K562 (cell line): Measurements from ENCODE around the gene CACNA1I. TPM values are rescaled to one million over a fixed set of nuclear protein-coding genes. Genes with fewer than 3 reads are reported as not detected.
A peak's percentile ranks its signal among the peaks of the same experiment; 100 is the strongest.

Source experiments
- ETV1 ChIP-seq: fragments of 450-650 bp; conservative IDR thresholded peaks from 2 replicates; pipeline ENCODE4 v1.6.1; 2016; ENCODE audit warnings: missing genetic modification characterization, control low read depth, low read depth, missing compliant biosample characterization
- FOXJ3 ChIP-seq: sonication (generic); formaldehyde crosslinking; IDR thresholded peaks from 2 replicates; pipeline ENCODE4 v1.4.0; 2020; ENCODE audit warnings: mild to moderate bottlenecking, missing genetic modification reagents
- HLTF ChIP-seq: fragments of 450-650 bp; IDR thresholded peaks from 2 replicates; pipeline ENCODE4 v1.6.1; 2016
- HNRNPLL ChIP-seq: fragments of 200-400 bp; formaldehyde crosslinking; IDR thresholded peaks from 2 replicates; pipeline ENCODE4 v1.6.1; 2017; ENCODE audit warnings: low read length, low read depth, mild to moderate bottlenecking; ENCODE audit not compliant: poor library complexity, severe bottlenecking
- RBM25 ChIP-seq: fragments of 200-400 bp; formaldehyde crosslinking; IDR thresholded peaks from 2 replicates; pipeline ENCODE4 v1.6.1; 2018; ENCODE audit warnings: low read length, low read depth, moderate library complexity; ENCODE audit not compliant: severe bottlenecking
- RFX7 ChIP-seq: fragments of 250-450 bp; sonication (Bioruptor Pico); IDR thresholded peaks from 2 replicates; pipeline ENCODE4 v1.5.1; 2021; ENCODE audit warnings: mild to moderate bottlenecking
- ZNF311 ChIP-seq: fragments of 250-450 bp; sonication (Bioruptor Pico); IDR thresholded peaks from 2 replicates; pipeline ENCODE4 v1.4.0; 2020; ENCODE audit warnings: mild to moderate bottlenecking, moderate library complexity
- ZNF347 ChIP-seq: fragments of 450-650 bp; formaldehyde crosslinking; IDR thresholded peaks from 2 replicates; pipeline ENCODE4 v1.4.0; 2020; ENCODE audit warnings: low read depth, mild to moderate bottlenecking, moderate library complexity
- ZNF785 ChIP-seq: fragments of 250-450 bp; sonication (Bioruptor Pico); IDR thresholded peaks from 2 replicates; pipeline ENCODE4 v1.4.0; 2020; ENCODE audit warnings: mild to moderate bottlenecking
- polyA plus RNA-seq, 8 experiments: library from polyadenylated mRNA; depleted of rRNA in 4 of 8; stranded (reverse) in 5 of 8; unstranded in 3 of 8; fragments of >200 nt; fragmentation: Nextera tagmentation in 2 of 8; fragmentation: Illumina TruSeq in 1 of 8; extraction: Ambion mirVana in 2 of 8; extraction: Trizol in 1 of 8; gene quantifications; 2 replicates each; pipeline versions ENCODE4 v1.2.1 to v1.2.3, GENCODE V29; 2011 to 2014; ENCODE audit warnings: inconsistent platforms in 1 of 8, missing spikeins in 1 of 8
- total RNA-seq, 7 experiments: library from RNA; depleted of rRNA in 6 of 7; stranded (reverse); fragments of >200 nt in 6 of 7; fragmentation: Illumina TruSeq in 2 of 7; extraction: Trizol in 2 of 7; gene quantifications; 2 replicates each; pipeline versions ENCODE4 v1.2.1 to v1.2.3, GENCODE V29; 2011 to 2021; ENCODE audit warnings: low replicate concordance in 1 of 7
- TF ChIP-seq, protein P1 (sequence below): fragments of 450-650 bp; conservative IDR thresholded peaks from 2 replicates; pipeline ENCODE4 v1.6.1; 2016; ENCODE audit warnings: missing genetic modification characterization, low read depth, mild to moderate bottlenecking, control low read depth, missing compliant biosample characterization

CACNA1I gene
- total and polyA plus RNA-seq, 9 of the 15 experiments (the other 6 are each of a cell fraction or from before 2014, with no cell fraction given) = 0.01 to 0.79 (median 0.32) TPM; not detected in 1

DNA sequence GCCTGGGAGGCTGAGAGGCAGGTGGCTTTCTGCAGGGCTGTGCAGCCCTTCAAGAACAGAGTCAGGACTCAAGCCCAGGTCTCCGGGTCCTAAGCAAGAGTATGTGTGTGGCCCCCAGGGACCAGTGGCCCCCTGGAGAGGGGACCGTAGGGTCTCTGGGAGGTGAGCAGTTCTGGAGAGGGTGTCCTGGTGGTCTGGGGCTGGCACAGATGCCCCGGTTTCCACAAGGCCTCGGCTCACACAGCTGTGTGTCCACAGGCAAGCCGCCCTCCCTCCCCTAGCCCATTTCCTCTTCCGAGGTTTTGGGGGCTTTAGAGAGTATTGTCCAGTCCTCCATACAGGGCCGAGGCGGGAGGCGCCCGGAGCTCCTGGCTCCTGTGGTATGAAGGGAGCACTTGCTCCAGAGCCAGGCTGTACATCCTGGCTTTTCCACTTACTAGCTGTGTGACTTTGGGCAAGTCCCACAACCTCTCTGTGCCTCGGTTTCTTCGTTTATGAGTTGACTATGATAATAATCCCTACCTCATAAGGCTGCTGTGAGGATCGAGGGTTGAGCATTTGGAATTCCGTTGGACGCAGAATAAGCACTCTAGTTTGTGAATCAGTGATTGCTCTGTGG lies 34.6 kb upstream of the CACNA1I start (continued):
- TF ChIP-seq, protein P1, sequence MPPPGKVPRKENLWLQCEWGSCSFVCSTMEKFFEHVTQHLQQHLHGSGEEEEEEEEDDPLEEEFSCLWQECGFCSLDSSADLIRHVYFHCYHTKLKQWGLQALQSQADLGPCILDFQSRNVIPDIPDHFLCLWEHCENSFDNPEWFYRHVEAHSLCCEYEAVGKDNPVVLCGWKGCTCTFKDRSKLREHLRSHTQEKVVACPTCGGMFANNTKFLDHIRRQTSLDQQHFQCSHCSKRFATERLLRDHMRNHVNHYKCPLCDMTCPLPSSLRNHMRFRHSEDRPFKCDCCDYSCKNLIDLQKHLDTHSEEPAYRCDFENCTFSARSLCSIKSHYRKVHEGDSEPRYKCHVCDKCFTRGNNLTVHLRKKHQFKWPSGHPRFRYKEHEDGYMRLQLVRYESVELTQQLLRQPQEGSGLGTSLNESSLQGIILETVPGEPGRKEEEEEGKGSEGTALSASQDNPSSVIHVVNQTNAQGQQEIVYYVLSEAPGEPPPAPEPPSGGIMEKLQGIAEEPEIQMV (tag) = no peak
- TF ChIP-seq RFX7 (no peak), ZNF347 (CRISPR knock-in tag) (no peak), RBM25 (peak; percentile 62), FOXJ3 (no peak), HNRNPLL (no peak), ZNF311 (CRISPR knock-in tag) (no peak), ETV1 (tag) (no peak), ZNF785 (CRISPR knock-in tag) (no peak), HLTF (no peak)
- TF ChIP-seq, all 486 proteins: peak for 3
